Measurements from ENCODE around the gene TRHDE. TPM values are rescaled to one million over a fixed set of nuclear protein-coding genes. Genes with fewer than 3 reads are reported as not detected.

Gene TRHDE
- total and polyA plus RNA-seq, 4 donors, result 0.19 to 7.5 (median 3.5) TPM

DNA sequence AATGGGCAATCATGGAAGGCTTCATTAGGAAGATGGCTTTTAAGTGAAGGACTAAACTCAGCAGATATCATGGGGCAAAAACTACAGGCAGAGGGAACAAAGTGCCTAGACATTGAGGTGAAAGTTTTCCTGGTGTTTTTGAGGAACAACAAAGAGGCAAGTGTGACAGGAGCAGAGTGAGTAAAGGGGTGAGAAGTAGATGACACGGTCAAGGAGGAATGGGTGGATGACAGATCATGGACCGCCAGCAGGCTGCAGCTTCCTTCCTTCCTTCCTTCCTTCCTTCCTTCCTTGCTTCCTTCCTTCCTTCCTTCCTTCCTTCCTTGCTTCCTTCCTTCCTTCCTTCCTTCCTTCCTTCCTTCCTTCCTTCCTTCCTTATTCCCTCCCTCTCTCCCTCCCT is 108.3 kb downstream of the TRHDE start:
- Histone ChIP-seq H3K9me3 (ENCODE audit: control insufficient read depth in 4 of 4, insufficient read depth in 3 of 4, low read length in 3 of 4) (no peaks in the 10 kb centered on the region), H3K4me1 (ENCODE audit: control insufficient read depth in 5 of 5, insufficient read depth in 5 of 5, low read length in 5 of 5) (no peaks in the 10 kb centered on the region), H3K27ac (ENCODE audit: low read depth in 1 of 2, low read length in 1 of 2) (no peak overlapping the region), H3K4me3 (no peak overlapping the region), H3K9ac (ENCODE audit: insufficient read depth in 1 of 2, low read length in 2 of 2) (no peak overlapping the region), H3K36me3 (ENCODE audit: control insufficient read depth in 4 of 4, insufficient read depth in 4 of 4, low read length in 4 of 4) (no peaks in the 10 kb centered on the region), H3K27me3 (ENCODE audit: control insufficient read depth in 3 of 3, insufficient read depth in 3 of 3, low read length in 2 of 3) (no peaks in the 10 kb centered on the region)
- ATAC-seq (ENCODE audit: insufficient read depth, low FRiP score), result no peak
- 76 to 80% methylated on average over 2 of the region's 2 CpGs for WGBS, 2 donors
- DNase-seq, result no peak
- TF ChIP-seq, protein P1, sequence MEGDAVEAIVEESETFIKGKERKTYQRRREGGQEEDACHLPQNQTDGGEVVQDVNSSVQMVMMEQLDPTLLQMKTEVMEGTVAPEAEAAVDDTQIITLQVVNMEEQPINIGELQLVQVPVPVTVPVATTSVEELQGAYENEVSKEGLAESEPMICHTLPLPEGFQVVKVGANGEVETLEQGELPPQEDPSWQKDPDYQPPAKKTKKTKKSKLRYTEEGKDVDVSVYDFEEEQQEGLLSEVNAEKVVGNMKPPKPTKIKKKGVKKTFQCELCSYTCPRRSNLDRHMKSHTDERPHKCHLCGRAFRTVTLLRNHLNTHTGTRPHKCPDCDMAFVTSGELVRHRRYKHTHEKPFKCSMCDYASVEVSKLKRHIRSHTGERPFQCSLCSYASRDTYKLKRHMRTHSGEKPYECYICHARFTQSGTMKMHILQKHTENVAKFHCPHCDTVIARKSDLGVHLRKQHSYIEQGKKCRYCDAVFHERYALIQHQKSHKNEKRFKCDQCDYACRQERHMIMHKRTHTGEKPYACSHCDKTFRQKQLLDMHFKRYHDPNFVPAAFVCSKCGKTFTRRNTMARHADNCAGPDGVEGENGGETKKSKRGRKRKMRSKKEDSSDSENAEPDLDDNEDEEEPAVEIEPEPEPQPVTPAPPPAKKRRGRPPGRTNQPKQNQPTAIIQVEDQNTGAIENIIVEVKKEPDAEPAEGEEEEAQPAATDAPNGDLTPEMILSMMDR (IDR thresholded peaks at IDR 0.05; ENCODE audit: control extremely low read depth, extremely low read depth), result no peak

DNA sequence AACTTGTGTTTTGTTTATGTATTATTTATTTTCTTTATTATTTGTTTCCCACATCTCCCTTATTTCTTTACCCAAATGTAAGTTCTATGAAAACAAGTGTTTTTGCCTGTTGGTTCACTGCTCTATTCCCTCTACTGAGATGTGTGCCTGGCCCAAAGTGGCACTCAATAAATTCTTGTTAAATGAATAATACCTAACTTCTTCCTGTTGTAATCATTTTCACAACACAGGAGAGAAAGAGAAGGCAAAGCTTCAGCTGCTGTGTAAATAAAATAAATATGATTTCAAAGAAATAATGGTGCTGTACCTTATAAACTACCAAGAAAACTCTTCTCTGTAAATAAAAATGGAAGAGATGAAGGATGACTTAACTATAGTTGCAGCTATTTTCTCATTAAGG is 116.2 kb downstream of the TRHDE start:
- H3K27me3 ChIP-seq (ENCODE audit: control insufficient read depth in 3 of 3, insufficient read depth in 3 of 3, low read length in 2 of 3), result no peaks in the 10 kb centered on the region
- H3K4me3 ChIP-seq, result no peak overlapping the region
- no peak for DNase-seq
- TF ChIP-seq, protein P1 (IDR thresholded peaks at IDR 0.05; ENCODE audit: control extremely low read depth, extremely low read depth), result no peak
- ATAC-seq (ENCODE audit: insufficient read depth, low FRiP score), result no peak
- H3K27ac ChIP-seq (ENCODE audit: low read depth in 1 of 2, low read length in 1 of 2), result no peak overlapping the region
- no peaks in the 10 kb centered on the region for H3K4me1 ChIP-seq (ENCODE audit: control insufficient read depth in 5 of 5, insufficient read depth in 5 of 5, low read length in 5 of 5)
- H3K9ac ChIP-seq (ENCODE audit: insufficient read depth in 1 of 2, low read length in 2 of 2), result no peak overlapping the region
- H3K36me3 ChIP-seq (ENCODE audit: control insufficient read depth in 4 of 4, insufficient read depth in 4 of 4, low read length in 4 of 4), result no peaks in the 10 kb centered on the region
- no peaks in the 10 kb centered on the region for H3K9me3 ChIP-seq (ENCODE audit: control insufficient read depth in 4 of 4, insufficient read depth in 3 of 4, low read length in 3 of 4)

DNA sequence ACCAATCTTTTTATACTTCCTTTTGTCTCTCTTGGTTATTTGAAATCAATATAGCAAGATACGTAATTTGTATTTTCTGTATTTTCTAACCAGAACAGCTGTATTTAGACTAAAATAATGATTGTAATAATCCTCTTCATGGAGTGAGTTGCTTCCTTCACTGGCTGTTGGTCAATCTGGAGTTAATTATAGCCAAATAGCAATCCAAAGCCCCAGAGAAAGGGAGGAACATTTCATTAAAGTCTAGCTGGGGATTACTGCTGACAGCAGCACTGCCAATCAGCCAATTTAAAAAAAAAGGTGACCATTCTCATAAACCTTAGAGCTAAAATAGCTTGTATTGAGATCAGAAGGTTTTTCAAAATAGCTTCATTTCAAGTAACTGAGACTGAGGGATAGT is 118.0 kb downstream of the TRHDE start:
- Histone ChIP-seq H3K36me3 (ENCODE audit: control insufficient read depth in 4 of 4, insufficient read depth in 4 of 4, low read length in 4 of 4) (no peaks in the 10 kb centered on the region), H3K27ac (ENCODE audit: low read depth in 1 of 2, low read length in 1 of 2) (no peak overlapping the region), H3K4me3 (no peak overlapping the region), H3K27me3 (ENCODE audit: control insufficient read depth in 3 of 3, insufficient read depth in 3 of 3, low read length in 2 of 3) (no peaks in the 10 kb centered on the region), H3K4me1 (ENCODE audit: control insufficient read depth in 5 of 5, insufficient read depth in 5 of 5, low read length in 5 of 5) (no peaks in the 10 kb centered on the region), H3K9me3 (ENCODE audit: control insufficient read depth in 4 of 4, insufficient read depth in 3 of 4, low read length in 3 of 4) (no peaks in the 10 kb centered on the region), H3K9ac (ENCODE audit: insufficient read depth in 1 of 2, low read length in 2 of 2) (no peak overlapping the region)
- no peak for ATAC-seq (ENCODE audit: insufficient read depth, low FRiP score)
- TF ChIP-seq, protein P1 (IDR thresholded peaks at IDR 0.05; ENCODE audit: control extremely low read depth, extremely low read depth), result no peak
- WGBS, 2 donors, result 92 to 94% methylated on average over 1 of the region's 1 CpG
- no peak for DNase-seq

DNA sequence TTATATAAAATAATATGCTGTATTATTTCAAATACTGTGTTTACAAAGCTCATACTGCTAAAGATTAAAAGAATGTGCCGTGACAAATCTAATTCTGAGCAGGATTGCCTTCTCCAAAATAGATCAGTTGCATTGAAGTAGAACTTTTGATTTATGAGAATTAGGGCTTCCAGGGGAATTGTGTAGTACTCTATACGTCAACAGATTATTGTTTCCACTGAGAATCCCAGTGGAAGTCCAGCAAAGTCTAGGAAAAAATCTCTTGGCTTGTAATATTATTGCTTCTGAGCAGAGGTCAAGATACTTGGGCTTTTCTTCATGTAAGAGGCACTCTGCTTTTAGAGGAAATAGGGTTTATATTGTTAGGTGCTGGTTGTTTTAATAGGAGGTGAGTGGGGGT is 133.9 kb downstream of the TRHDE start:
- Histone ChIP-seq H3K4me1 (ENCODE audit: control insufficient read depth in 5 of 5, insufficient read depth in 5 of 5, low read length in 5 of 5) (no peaks in the 10 kb centered on the region), H3K36me3 (ENCODE audit: control insufficient read depth in 4 of 4, insufficient read depth in 4 of 4, low read length in 4 of 4) (no peaks in the 10 kb centered on the region), H3K9me3 (ENCODE audit: control insufficient read depth in 4 of 4, insufficient read depth in 3 of 4, low read length in 3 of 4) (peaks cover 0 to 2% (median 0%) of the 10 kb centered on the region in 4 donors), H3K4me3 (no peak overlapping the region), H3K9ac (ENCODE audit: insufficient read depth in 1 of 2, low read length in 2 of 2) (no peak overlapping the region), H3K27ac (ENCODE audit: low read depth in 1 of 2, low read length in 1 of 2) (no peak overlapping the region), H3K27me3 (ENCODE audit: control insufficient read depth in 3 of 3, insufficient read depth in 3 of 3, low read length in 2 of 3) (no peaks in the 10 kb centered on the region)
- 48 to 68% methylated on average over 2 of the region's 2 CpGs for WGBS, 2 donors
- ATAC-seq (ENCODE audit: insufficient read depth, low FRiP score), result no peak
- TF ChIP-seq, protein P1 (IDR thresholded peaks at IDR 0.05; ENCODE audit: control extremely low read depth, extremely low read depth), result no peak
- DNase-seq, result peak in 1 of 3 donors; percentile 4
